ENCODE data around the gene CLCA2.

CLCA2 gene

DNA sequence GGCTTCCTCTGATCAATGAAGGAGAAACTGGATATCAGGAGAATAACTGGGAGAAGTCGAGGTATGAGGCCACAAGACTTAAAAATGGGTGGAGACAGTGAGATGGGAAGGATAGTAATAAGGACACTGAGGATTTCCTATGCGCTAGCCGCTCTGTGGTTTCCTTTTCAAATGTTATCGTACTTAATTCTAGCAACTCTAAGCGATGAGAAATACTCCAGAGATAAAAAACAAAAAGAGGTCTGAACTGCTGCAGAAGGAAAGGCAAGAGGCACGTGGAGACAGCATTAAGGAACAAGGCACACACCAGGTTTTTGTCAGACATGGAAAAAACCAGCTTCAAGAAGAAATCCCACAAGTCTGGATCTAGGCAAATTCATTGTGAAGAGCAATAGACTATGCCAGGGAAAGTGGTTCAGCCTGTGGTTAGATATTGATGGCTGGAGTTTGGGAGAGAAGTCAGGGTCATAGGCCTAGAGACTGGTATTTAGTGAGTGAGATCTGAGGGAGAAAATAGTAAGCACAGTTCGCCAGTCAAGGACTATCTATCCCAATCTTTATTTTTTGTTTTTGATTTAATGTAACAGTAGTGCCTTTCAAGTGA, 5.3 kb downstream of the CLCA2 start:
- ChIA-PET POLR2A (no interaction called here), CTCF (no interaction called here)
- no peak for DNase-seq (ENCODE audit: extremely low spot score)
- TF ChIP-seq L3MBTL2 (conservative IDR thresholded peaks at IDR 0.05) (no peak), CTBP1 (IDR thresholded peaks at IDR 0.05; ENCODE audit: borderline replicate concordance) (no peak), ELF4 (IDR thresholded peaks at IDR 0.05) (no peak), FOXK2 (IDR thresholded peaks at IDR 0.05) (no peak), BHLHE40 (IDR thresholded peaks at IDR 0.05; ENCODE audit: borderline replicate concordance) (no peak), FOXA1 (IDR thresholded peaks at IDR 0.05) (no peak)
- TF ChIP-seq, protein P1, sequence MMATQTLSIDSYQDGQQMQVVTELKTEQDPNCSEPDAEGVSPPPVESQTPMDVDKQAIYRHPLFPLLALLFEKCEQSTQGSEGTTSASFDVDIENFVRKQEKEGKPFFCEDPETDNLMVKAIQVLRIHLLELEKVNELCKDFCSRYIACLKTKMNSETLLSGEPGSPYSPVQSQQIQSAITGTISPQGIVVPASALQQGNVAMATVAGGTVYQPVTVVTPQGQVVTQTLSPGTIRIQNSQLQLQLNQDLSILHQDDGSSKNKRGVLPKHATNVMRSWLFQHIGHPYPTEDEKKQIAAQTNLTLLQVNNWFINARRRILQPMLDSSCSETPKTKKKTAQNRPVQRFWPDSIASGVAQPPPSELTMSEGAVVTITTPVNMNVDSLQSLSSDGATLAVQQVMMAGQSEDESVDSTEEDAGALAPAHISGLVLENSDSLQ (IDR thresholded peaks at IDR 0.05) = no peak

DNA sequence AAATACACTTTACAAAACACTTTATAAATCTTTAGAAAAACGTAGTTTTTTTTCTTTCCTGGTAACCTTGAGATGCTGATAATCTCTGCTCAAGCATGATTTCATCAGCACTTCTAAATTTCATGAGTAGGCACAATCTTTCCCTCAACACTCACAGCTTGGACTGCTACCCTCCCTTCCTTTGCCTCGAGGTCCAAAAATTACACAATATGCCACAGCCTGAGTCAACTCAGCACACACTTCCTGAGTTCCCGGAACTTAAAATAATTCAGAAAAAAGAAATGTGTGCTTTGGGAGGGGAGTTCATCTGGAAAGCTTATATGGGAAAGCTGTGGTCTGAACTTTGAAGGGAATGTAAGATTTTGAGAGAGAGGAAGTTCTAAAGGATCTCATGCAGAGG, 5.9 kb downstream of the CLCA2 start:
- TF ChIP-seq BHLHE40 (IDR thresholded peaks at IDR 0.05; ENCODE audit: borderline replicate concordance) (no peak), SUZ12 (IDR thresholded peaks at IDR 0.05) (no peak)
- no peak for DNase-seq (ENCODE audit: extremely low spot score)
- ChIA-PET POLR2A (no interaction called here), CTCF (interaction anchor here (0.7 kb wide), 1 partner anchor 44 kb away, joined by 3 read pairs; no protein-coding TSS in a partner anchor)

DNA sequence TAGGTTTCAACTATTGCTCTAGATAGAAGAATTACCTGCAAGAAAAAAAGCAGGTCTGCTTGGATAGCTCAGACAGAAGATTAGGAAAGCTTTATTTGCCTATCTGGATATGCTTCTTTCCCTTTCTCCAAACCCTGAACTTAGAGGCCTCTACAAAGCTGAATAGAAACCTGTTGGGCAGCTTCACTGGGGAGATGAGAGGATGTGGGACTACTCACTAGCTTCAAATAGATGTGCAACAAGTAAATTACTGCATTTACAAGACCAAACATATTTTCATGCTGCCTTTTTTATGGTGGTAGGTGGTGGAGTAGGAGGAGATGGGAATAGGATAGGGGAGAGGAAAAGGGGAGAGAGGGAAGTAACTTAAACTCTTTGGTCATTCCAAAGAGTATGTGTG, 6.4 kb downstream of the CLCA2 start:
- ChIA-PET CTCF (interaction anchor here (0.7 kb wide), 1 partner anchor 43 kb away, joined by 3 read pairs; no protein-coding TSS in a partner anchor), POLR2A (no interaction called here)
- TF ChIP-seq LEF1 (IDR thresholded peaks at IDR 0.05; ENCODE audit: borderline replicate concordance) (no peak), FOXM1 (IDR thresholded peaks at IDR 0.05; ENCODE audit: borderline replicate concordance) (no peak), SUZ12 (IDR thresholded peaks at IDR 0.05) (no peak), CTBP1 (IDR thresholded peaks at IDR 0.05; ENCODE audit: borderline replicate concordance) (no peak), TARDBP (IDR thresholded peaks at IDR 0.05) (no peak), L3MBTL2 (conservative IDR thresholded peaks at IDR 0.05) (no peak), BHLHE40 (IDR thresholded peaks at IDR 0.05; ENCODE audit: borderline replicate concordance) (no peak), SP1 (IDR thresholded peaks at IDR 0.05) (no peak), ZNF384 (IDR thresholded peaks at IDR 0.05) (no peak), HDGF (IDR thresholded peaks at IDR 0.05; ENCODE audit: borderline replicate concordance) (no peak), FOXK2 (IDR thresholded peaks at IDR 0.05) (no peak), NFRKB (IDR thresholded peaks at IDR 0.05) (no peak), ARNT (IDR thresholded peaks at IDR 0.05) (no peak), FOXA1 (IDR thresholded peaks at IDR 0.05) (no peak), ELF4 (IDR thresholded peaks at IDR 0.05) (no peak)
- TF ChIP-seq, protein P1 (IDR thresholded peaks at IDR 0.05) = no peak
- no peak for DNase-seq (ENCODE audit: extremely low spot score)

GRCh38 chr1:86434059-86434458, 10.1 kb downstream of the CLCA2 start:
- no peak for DNase-seq (ENCODE audit: extremely low spot score)
- POLR2A ChIA-PET = no interaction called here
- CTCF ChIA-PET = no interaction called here
- TF ChIP-seq CTBP1 (IDR thresholded peaks at IDR 0.05; ENCODE audit: borderline replicate concordance) (no peak), ARNT (IDR thresholded peaks at IDR 0.05) (no peak), SP1 (IDR thresholded peaks at IDR 0.05) (no peak)
- TF ChIP-seq, protein P1 (IDR thresholded peaks at IDR 0.05) = no peak

DNA sequence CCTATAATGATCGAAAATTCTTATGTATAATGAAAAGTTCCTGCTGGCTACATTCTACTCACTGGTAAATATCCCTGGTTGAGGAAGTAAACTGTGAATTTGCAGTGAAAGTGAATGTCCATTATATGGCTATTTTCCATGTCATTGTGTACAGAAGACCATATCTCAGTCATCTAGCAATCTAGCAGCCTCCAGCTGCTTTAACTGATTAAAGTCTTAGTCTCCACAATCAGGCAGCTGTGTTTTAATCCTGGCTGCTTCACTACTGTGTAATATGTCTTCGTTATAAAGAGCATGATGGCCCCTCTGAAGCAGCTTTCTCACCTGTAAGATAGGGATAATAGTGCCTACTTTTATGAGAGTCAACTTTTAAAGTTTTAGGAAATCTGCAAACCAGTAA, 11.4 kb downstream of the CLCA2 start:
- POLR2A ChIA-PET = no interaction called here
- TF ChIP-seq TARDBP (IDR thresholded peaks at IDR 0.05) (no peak), NFRKB (IDR thresholded peaks at IDR 0.05) (no peak), LEF1 (IDR thresholded peaks at IDR 0.05; ENCODE audit: borderline replicate concordance) (no peak), FOXK2 (IDR thresholded peaks at IDR 0.05) (no peak), ELF4 (IDR thresholded peaks at IDR 0.05) (no peak), BHLHE40 (IDR thresholded peaks at IDR 0.05; ENCODE audit: borderline replicate concordance) (no peak), FOXM1 (IDR thresholded peaks at IDR 0.05; ENCODE audit: borderline replicate concordance) (no peak), ZNF384 (IDR thresholded peaks at IDR 0.05) (no peak), SUZ12 (IDR thresholded peaks at IDR 0.05) (no peak), SP1 (IDR thresholded peaks at IDR 0.05) (no peak), ARNT (IDR thresholded peaks at IDR 0.05) (no peak), FOXA1 (IDR thresholded peaks at IDR 0.05) (no peak), CTBP1 (IDR thresholded peaks at IDR 0.05; ENCODE audit: borderline replicate concordance) (no peak), HDGF (IDR thresholded peaks at IDR 0.05; ENCODE audit: borderline replicate concordance) (no peak)
- TF ChIP-seq, protein P1 (IDR thresholded peaks at IDR 0.05) = no peak
- no peak for DNase-seq (ENCODE audit: extremely low spot score)
- CTCF ChIA-PET = no interaction called here

- TF ChIP-seq ARNT (IDR thresholded peaks at IDR 0.05) = no peak
- TF ChIP-seq ELF4 (IDR thresholded peaks at IDR 0.05) = no peak
- TF ChIP-seq, protein P1 (IDR thresholded peaks at IDR 0.05) = no peak
- TF ChIP-seq NFRKB (IDR thresholded peaks at IDR 0.05) = no peak
- no peak for TF ChIP-seq FOXA1 (IDR thresholded peaks at IDR 0.05)
- TF ChIP-seq SUZ12 (IDR thresholded peaks at IDR 0.05) = no peak
- TF ChIP-seq TARDBP (IDR thresholded peaks at IDR 0.05) = no peak
- TF ChIP-seq LEF1 (IDR thresholded peaks at IDR 0.05; ENCODE audit: borderline replicate concordance) = no peak
- TF ChIP-seq BHLHE40 (IDR thresholded peaks at IDR 0.05; ENCODE audit: borderline replicate concordance) = no peak
- no peak for TF ChIP-seq FOXM1 (IDR thresholded peaks at IDR 0.05; ENCODE audit: borderline replicate concordance)
- no peak for TF ChIP-seq SP1 (IDR thresholded peaks at IDR 0.05)
- no peak for TF ChIP-seq HDGF (IDR thresholded peaks at IDR 0.05; ENCODE audit: borderline replicate concordance)
- TF ChIP-seq FOXK2 (IDR thresholded peaks at IDR 0.05) = no peak
- no peak for TF ChIP-seq L3MBTL2 (conservative IDR thresholded peaks at IDR 0.05)
- no peak for TF ChIP-seq CTBP1 (IDR thresholded peaks at IDR 0.05; ENCODE audit: borderline replicate concordance)
- no peak for TF ChIP-seq ZNF384 (IDR thresholded peaks at IDR 0.05)
- DNase-seq (ENCODE audit: extremely low spot score) = no peak
- ChIA-PET POLR2A (no interaction called here), CTCF (interaction anchor here (0.7 kb wide), 1 partner anchor 274 kb away, joined by 9 read pairs; no protein-coding TSS in a partner anchor)
These were observed 12.1 kb downstream of the CLCA2 start for GRCh38 chr1:86436041-86436440.

Data from HEK293T (cell line).